Smooth muscle cell (in vitro differentiated cells): Measurements from ENCODE around the gene PRKG2. TPM values are rescaled to one million over a fixed set of nuclear protein-coding genes. Genes with fewer than 3 reads are reported as not detected.

Experiments
- DNase-seq: peaks from one replicate; lab custom pipeline; 2025; ENCODE audit not compliant: unreplicated experiment; lab: John Stamatoyannopoulos, UW
- H2AFZ ChIP-seq: fragments of 200-600 bp; sonication (generic); 2 replicates; pipeline ENCODE4 v1.6.0; 2016; ENCODE audit warnings: antibody characterized with exemption, low read depth, mild to moderate bottlenecking
- H3F3A ChIP-seq: fragments of 200-600 bp; sonication (generic); 2 replicates; pipeline ENCODE4 v1.6.0; 2017; ENCODE audit warnings: antibody characterized with exemption, low read depth
- H3K27ac ChIP-seq: fragments of 200-600 bp; sonication (generic); 2 replicates; pipeline ENCODE4 v1.5.1; 2016; ENCODE audit warnings: low read depth, mild to moderate bottlenecking
- H3K27me3 ChIP-seq: fragments of 200-600 bp; sonication (generic); 2 replicates; pipeline ENCODE4 v1.6.1; 2016; ENCODE audit warnings: low read depth, mild to moderate bottlenecking
- H3K36me3 ChIP-seq: fragments of 200-600 bp; sonication (generic); 2 replicates; pipeline ENCODE4 v1.5.1; 2016; ENCODE audit warnings: low read depth
- H3K4me1 ChIP-seq: fragments of 200-600 bp; sonication (generic); 2 replicates; pipeline ENCODE4 v1.5.1; 2016; ENCODE audit warnings: low read depth
- H3K4me2 ChIP-seq: fragments of 200-600 bp; sonication (generic); 2 replicates; pipeline ENCODE4 v1.6.0; 2016; ENCODE audit warnings: mild to moderate bottlenecking
- H3K4me3 ChIP-seq: fragments of 200-600 bp; sonication (generic); 2 replicates; pipeline ENCODE4 v1.5.1; 2016; ENCODE audit warnings: mild to moderate bottlenecking
- H3K79me2 ChIP-seq: fragments of 200-600 bp; sonication (generic); 2 replicates; pipeline ENCODE4 v1.6.0; 2016; ENCODE audit warnings: low read depth, mild to moderate bottlenecking
- H3K9ac ChIP-seq: fragments of 200-600 bp; sonication (generic); 2 replicates; pipeline ENCODE4 v1.6.0; 2016; ENCODE audit warnings: low read depth
- H3K9me3 ChIP-seq: fragments of 200-600 bp; sonication (generic); replicated peaks from 2 replicates; pipeline ENCODE4 v1.5.1; 2016; ENCODE audit warnings: low read depth
- H4K20me1 ChIP-seq: fragments of 200-600 bp; sonication (generic); 2 replicates; pipeline ENCODE4 v1.6.0; 2016; ENCODE audit warnings: low read depth
- CTCF ChIP-seq: fragments of 200-600 bp; sonication (generic); IDR thresholded peaks from 2 replicates; pipeline ENCODE4 v1.5.1; 2017; ENCODE audit warnings: borderline replicate concordance, mild to moderate bottlenecking, antibody characterized with exemption; ENCODE audit not compliant: insufficient read depth, poor library complexity, severe bottlenecking
- WGBS: methylation state at CpG from one replicate; pipeline ENCODE4 v1.1.7; 2016; ENCODE audit warnings: low lambda C conversion rate; 5-methylcytosine and 5-hydroxymethylcytosine counted together
- polyA plus RNA-seq: library from polyadenylated mRNA; unstranded; fragments of >200 nt; fragmentation: Nextera tagmentation; extraction: Ambion mirVana; gene quantifications from 2 replicates; pipeline ENCODE4 v1.2.1, GENCODE V29; 2016
- total RNA-seq: library from RNA; depleted of rRNA; stranded (reverse); fragments of >200 nt; gene quantifications from 2 replicates; pipeline ENCODE4 v1.2.3, GENCODE V29; 2014

Gene PRKG2
- total and polyA plus RNA-seq, 2 experiments from 2014 or later = 0.09 TPM; not detected in 1

GRCh38 chr4:81052119-81053068 lies 162.6 kb downstream of the PRKG2 start:
- no peak for DNase-seq

GRCh38 chr4:81049907-81050306 lies 165.1 kb downstream of the PRKG2 start:
- H3K4me2 ChIP-seq = no peak overlapping the region
- DNase-seq = no peak
- H3K79me2 ChIP-seq = no peaks in the 10 kb centered on the region
- H4K20me1 ChIP-seq = no peaks in the 10 kb centered on the region
- H3F3A ChIP-seq = no peaks in the 10 kb centered on the region
- peaks cover 42% of the 10 kb centered on the region for H3K27me3 ChIP-seq
- no peaks in the 10 kb centered on the region for H3K9me3 ChIP-seq
- H3K27ac ChIP-seq = no peak overlapping the region
- no peak for TF ChIP-seq CTCF
- no peaks in the 10 kb centered on the region for H3K36me3 ChIP-seq
- 90% methylated on average over 3 of the region's 3 CpGs for WGBS
- no peak overlapping the region for H3K9ac ChIP-seq
- H3K4me3 ChIP-seq = no peak overlapping the region
- H2AFZ ChIP-seq = no peak overlapping the region
- H3K4me1 ChIP-seq = no peaks in the 10 kb centered on the region

More at GRCh38 chr4:81052119-81053068, 162.6 kb downstream of the PRKG2 start:
- Histone ChIP-seq H3K27me3 (peaks cover 36% of the 10 kb centered on the region), H3K9ac (no peak overlapping the region), H2AFZ (no peak overlapping the region), H3K36me3 (no peaks in the 10 kb centered on the region), H3F3A (no peaks in the 10 kb centered on the region), H3K79me2 (no peaks in the 10 kb centered on the region), H3K4me1 (no peaks in the 10 kb centered on the region), H3K27ac (no peak overlapping the region), H4K20me1 (no peaks in the 10 kb centered on the region), H3K9me3 (no peaks in the 10 kb centered on the region), H3K4me3 (no peak overlapping the region), H3K4me2 (no peak overlapping the region)
- WGBS = 75% methylated on average over 7 of the region's 7 CpGs
- TF ChIP-seq CTCF = peak; percentile 66

GRCh38 chr4:81049330-81049729 lies 165.7 kb downstream of the PRKG2 start:
- TF ChIP-seq CTCF = no peak
- H3K4me2 ChIP-seq = no peak overlapping the region

More at GRCh38 chr4:81049330-81049729, 165.7 kb downstream of the PRKG2 start:
- H3F3A ChIP-seq = no peaks in the 10 kb centered on the region
- no peaks in the 10 kb centered on the region for H3K79me2 ChIP-seq
- H3K36me3 ChIP-seq = no peaks in the 10 kb centered on the region
- H3K27ac ChIP-seq = no peak overlapping the region
- H4K20me1 ChIP-seq = no peaks in the 10 kb centered on the region
- H3K4me3 ChIP-seq = no peak overlapping the region
- H3K9ac ChIP-seq = no peak overlapping the region
- H3K9me3 ChIP-seq = no peaks in the 10 kb centered on the region
- peaks cover 46% of the 10 kb centered on the region for H3K27me3 ChIP-seq
- no peak for DNase-seq
- WGBS = 84% methylated on average over 4 of the region's 4 CpGs
- no peaks in the 10 kb centered on the region for H3K4me1 ChIP-seq
- H2AFZ ChIP-seq = no peak overlapping the region
